Measurements from ENCODE around the gene CACNG4. TPM values are rescaled to one million over a fixed set of nuclear protein-coding genes. Genes with fewer than 3 reads are reported as not detected.

CACNG4 gene
- total RNA-seq, 1 experiment from 2014 or later: 2.4 TPM

GRCh38 chr17:67074781-67075180, 110.3 kb downstream of the CACNG4 start:
- Histone ChIP-seq H3K79me2 (ENCODE audit: low read length) (no peaks in the 10 kb centered on the region), H4K20me1 (ENCODE audit: low read length) (no peaks in the 10 kb centered on the region), H3F3A (ENCODE audit: low read length, unreplicated experiment) (no peaks in the 10 kb centered on the region), H3K4me2 (ENCODE audit: low read length) (no peak overlapping the region), H3K9me2 (replicated peaks; ENCODE audit: low read length) (no peaks in the 10 kb centered on the region), H3K27me3 (ENCODE audit: low read length) (no peaks in the 10 kb centered on the region), H2AFZ (ENCODE audit: low read length) (no peak overlapping the region), H3K36me3 (ENCODE audit: low read depth, low read length) (peaks cover 5% of the 10 kb centered on the region; the same call in 1 of the 2 replicates), H3K9ac (ENCODE audit: low read length) (no peak overlapping the region), H3K9me3 (ENCODE audit: low read length) (no peaks in the 10 kb centered on the region), H3K4me3 (ENCODE audit: low read length) (no peak overlapping the region), H3K27ac (ENCODE audit: low read length) (no peak overlapping the region), H3K4me1 (ENCODE audit: insufficient read depth, low read length) (no peaks in the 10 kb centered on the region)
- TF ChIP-seq EZH2 (IDR thresholded peaks at IDR 0.05; ENCODE audit: low read length, unreplicated experiment) (no peak), EZH2phosphoT487 (IDR thresholded peaks at IDR 0.05; ENCODE audit: borderline replicate concordance, low read length) (no peak)
- intact Hi-C loops (cut with micrococcal nuclease): no loop called here
- no TSS peak for BruUV-seq (replicated peaks)
- CTCF ChIA-PET: no interaction called here
- POLR2A ChIA-PET (ENCODE audit: unreplicated experiment): no interaction called here
- DNase-seq: no peak
- ATAC-seq: no peak

GRCh38 chr17:67076290-67076689, 111.8 kb downstream of the CACNG4 start:
- Histone ChIP-seq H3K79me2 (ENCODE audit: low read length) (no peaks in the 10 kb centered on the region), H3K4me1 (ENCODE audit: insufficient read depth, low read length) (no peaks in the 10 kb centered on the region), H3K27me3 (ENCODE audit: low read length) (no peaks in the 10 kb centered on the region), H3K9me3 (ENCODE audit: low read length) (no peaks in the 10 kb centered on the region), H2AFZ (ENCODE audit: low read length) (no peak overlapping the region), H3K4me3 (ENCODE audit: low read length) (no peak overlapping the region), H3K27ac (ENCODE audit: low read length) (no peak overlapping the region), H3K9ac (ENCODE audit: low read length) (no peak overlapping the region), H3K4me2 (ENCODE audit: low read length) (no peak overlapping the region), H4K20me1 (ENCODE audit: low read length) (no peaks in the 10 kb centered on the region), H3K9me2 (replicated peaks; ENCODE audit: low read length) (no peaks in the 10 kb centered on the region), H3F3A (ENCODE audit: low read length, unreplicated experiment) (no peaks in the 10 kb centered on the region), H3K36me3 (ENCODE audit: low read depth, low read length) (peaks cover 5% of the 10 kb centered on the region; the same call in 1 of the 2 replicates)
- no peak for TF ChIP-seq EZH2phosphoT487 (IDR thresholded peaks at IDR 0.05; ENCODE audit: borderline replicate concordance, low read length)
- TF ChIP-seq EZH2 (IDR thresholded peaks at IDR 0.05; ENCODE audit: low read length, unreplicated experiment): no peak
- no peak for TF ChIP-seq CTCF (conservative IDR thresholded peaks at IDR 0.05; ENCODE audit: low read depth, low read length)
- ChIA-PET POLR2A (ENCODE audit: unreplicated experiment) (interaction anchor here (0.7 kb wide), 1 partner anchor 10 kb away, joined by 4 read pairs; no protein-coding TSS in a partner anchor), CTCF (no interaction called here)
- no TSS peak for BruUV-seq (replicated peaks)
- intact Hi-C loops (cut with micrococcal nuclease): no loop called here
- no peak for DNase-seq
- no peak for ATAC-seq

- Histone ChIP-seq H3K36me3 (ENCODE audit: low read depth, low read length) (peaks cover 5% of the 10 kb centered on the region; the same call in 1 of the 2 replicates), H3K4me1 (ENCODE audit: insufficient read depth, low read length) (no peaks in the 10 kb centered on the region), H3K79me2 (ENCODE audit: low read length) (no peaks in the 10 kb centered on the region), H3K9ac (ENCODE audit: low read length) (no peak overlapping the region), H3K4me2 (ENCODE audit: low read length) (no peak overlapping the region), H3K9me2 (replicated peaks; ENCODE audit: low read length) (no peaks in the 10 kb centered on the region), H3K9me3 (ENCODE audit: low read length) (no peaks in the 10 kb centered on the region), H3K27ac (ENCODE audit: low read length) (no peak overlapping the region), H3K27me3 (ENCODE audit: low read length) (no peaks in the 10 kb centered on the region), H3K4me3 (ENCODE audit: low read length) (no peak overlapping the region), H2AFZ (ENCODE audit: low read length) (no peak overlapping the region), H3F3A (ENCODE audit: low read length, unreplicated experiment) (no peaks in the 10 kb centered on the region), H4K20me1 (ENCODE audit: low read length) (no peaks in the 10 kb centered on the region)
- DNase-seq: no peak
- ChIA-PET POLR2A (ENCODE audit: unreplicated experiment) (no interaction called here), CTCF (no interaction called here)
- TF ChIP-seq CTCF (conservative IDR thresholded peaks at IDR 0.05; ENCODE audit: low read depth, low read length) (no peak), EZH2phosphoT487 (IDR thresholded peaks at IDR 0.05; ENCODE audit: borderline replicate concordance, low read length) (no peak), EZH2 (IDR thresholded peaks at IDR 0.05; ENCODE audit: low read length, unreplicated experiment) (no peak)
- intact Hi-C loops (cut with micrococcal nuclease): no loop called here
- BruUV-seq (replicated peaks): no TSS peak
- ATAC-seq: no peak
Observed at GRCh38 chr17:67078292-67078691, 113.8 kb downstream of the CACNG4 start.
